Measurements from ENCODE around the gene SASH1.

SASH1 gene

DNA sequence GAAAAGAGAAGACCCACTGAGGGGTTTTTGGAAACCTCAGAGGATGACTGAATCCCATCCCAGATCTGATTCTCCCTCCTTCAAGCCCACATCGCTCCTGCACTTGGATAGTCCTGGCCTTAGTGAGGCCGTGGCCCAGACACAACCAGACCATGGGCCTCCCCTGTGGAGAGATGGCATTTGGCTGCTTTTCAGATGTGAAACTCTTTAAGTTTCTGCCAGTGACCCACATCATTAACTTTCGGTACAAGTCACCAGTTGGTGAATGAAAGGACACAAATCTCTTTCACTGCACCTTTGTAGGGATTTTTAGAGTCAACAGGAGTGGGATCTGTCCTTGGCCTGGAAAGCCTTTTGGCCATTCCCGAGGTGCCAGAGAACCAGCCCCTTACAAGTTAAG is 116.6 kb downstream of the SASH1 start:
- H2BK12ac ChIP-seq (ENCODE audit: low read length), result no peak overlapping the region
- no peak overlapping the region for H2BK120ac ChIP-seq (ENCODE audit: low read depth, low read length)
- no CpG with 5 or more reads among the region's 4 CpGs for WGBS, 2 donors (ENCODE audit: extremely low coverage in 2 of 2, insufficient read length in 2 of 2, insufficient replicate concordance in 1 of 2)

DNA sequence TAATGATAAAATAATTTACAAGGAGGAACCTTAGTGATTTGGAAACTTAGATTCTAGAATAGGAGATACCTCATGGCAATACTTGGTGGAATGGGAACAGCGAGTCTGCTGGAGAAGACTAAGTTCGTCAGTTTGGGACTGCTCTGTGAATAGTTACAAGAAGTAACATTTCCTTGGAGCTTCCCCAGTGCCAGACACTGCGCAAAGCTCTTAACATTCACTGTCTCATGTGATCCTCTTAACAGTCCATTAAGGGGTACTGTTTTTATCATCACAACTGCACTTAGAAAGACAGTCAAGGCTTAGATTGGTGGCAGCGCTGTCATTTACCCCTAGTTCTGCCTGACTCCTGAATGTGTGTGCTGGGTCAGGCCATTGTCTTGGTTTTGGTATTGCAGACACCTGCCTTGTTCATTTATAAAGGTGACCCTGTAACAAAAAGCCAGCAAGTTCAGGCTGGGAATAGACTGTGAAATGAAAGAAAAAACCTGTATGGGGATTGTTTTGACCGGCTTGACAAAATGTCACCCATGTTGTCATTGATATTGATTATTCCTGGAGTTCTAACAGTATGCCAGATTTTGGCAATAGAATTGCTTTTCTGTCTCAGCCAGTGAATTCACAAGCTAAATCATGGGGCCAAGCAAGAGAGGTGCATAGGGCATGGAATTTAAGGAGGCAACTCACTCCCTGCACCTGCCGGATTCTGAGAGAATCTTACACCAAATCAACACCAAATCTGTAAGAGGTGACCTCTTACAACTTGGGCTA is 118.4 kb downstream of the SASH1 start:
- no peak overlapping the region for H2AFZ ChIP-seq (ENCODE audit: low read length)
- no peak overlapping the region for H2BK120ac ChIP-seq (ENCODE audit: low read depth, low read length)
- H3K79me1 ChIP-seq (ENCODE audit: low read depth, low read length), result no peaks in the 10 kb centered on the region
- no peak overlapping the region for H3K27ac ChIP-seq (replicated peaks; ENCODE audit: low read length)
- H3K36me3 ChIP-seq (replicated peaks in 1 of 2; ENCODE audit: control insufficient read depth in 2 of 2, insufficient read depth in 2 of 2, low read length in 2 of 2), result no peaks in the 10 kb centered on the region
- H2AK5ac ChIP-seq (ENCODE audit: low read depth, low read length), result no peak overlapping the region
- no peak overlapping the region for H3K4ac ChIP-seq (ENCODE audit: low read length)
- H4K8ac ChIP-seq (ENCODE audit: low read depth, low read length), result no peak overlapping the region
- H2BK15ac ChIP-seq (ENCODE audit: low read length), result no peak overlapping the region
- no peak for DNase-seq (ENCODE audit: low spot score)
- H3K27me3 ChIP-seq (ENCODE audit: control insufficient read depth in 3 of 3, insufficient read depth in 3 of 3, low read depth in 1 of 3, low read length in 3 of 3), result no peaks in the 10 kb centered on the region
- no peak overlapping the region for H3K9ac ChIP-seq (ENCODE audit: low read depth, low read length, poor library complexity)
- H3K4me2 ChIP-seq (ENCODE audit: insufficient read depth, low read length, poor library complexity, severe bottlenecking), result no peak overlapping the region
- no peak overlapping the region for H3K18ac ChIP-seq (ENCODE audit: low read length)
- H2BK12ac ChIP-seq (ENCODE audit: low read length), result no peak overlapping the region
- H3K14ac ChIP-seq (ENCODE audit: low read length), result no peak overlapping the region
- WGBS, 2 donors (ENCODE audit: extremely low coverage in 2 of 2, insufficient read length in 2 of 2, insufficient replicate concordance in 1 of 2), result no CpG with 5 or more reads among the region's 6 CpGs
- peaks cover 4 to 6% of the 10 kb centered on the region in 2 donors for H3K4me1 ChIP-seq (ENCODE audit: control insufficient read depth in 2 of 2, insufficient read depth in 1 of 2, low read depth in 1 of 2, low read length in 2 of 2)
- no peak overlapping the region for H2BK5ac ChIP-seq (ENCODE audit: low read length)
- H3K4me3 ChIP-seq (ENCODE audit: low read length in 2 of 2), result no peak overlapping the region
- no peaks in the 10 kb centered on the region for H3K9me3 ChIP-seq (replicated peaks in 1 of 2; ENCODE audit: control insufficient read depth in 2 of 2, insufficient read depth in 1 of 2, low read depth in 1 of 2, low read length in 2 of 2)
- no peak overlapping the region for H4K91ac ChIP-seq (ENCODE audit: low read depth, low read length, poor library complexity)
- no peak overlapping the region for H3K23ac ChIP-seq (ENCODE audit: low read depth, low read length, poor library complexity)

More for the DNA sequence above, 116.6 kb downstream of the SASH1 start:
- no peaks in the 10 kb centered on the region for H3K9me3 ChIP-seq (replicated peaks in 1 of 2; ENCODE audit: control insufficient read depth in 2 of 2, insufficient read depth in 1 of 2, low read depth in 1 of 2, low read length in 2 of 2)
- H3K4me2 ChIP-seq (ENCODE audit: insufficient read depth, low read length, poor library complexity, severe bottlenecking), result no peak overlapping the region
- H3K36me3 ChIP-seq (replicated peaks in 1 of 2; ENCODE audit: control insufficient read depth in 2 of 2, insufficient read depth in 2 of 2, low read length in 2 of 2), result no peaks in the 10 kb centered on the region
- H3K27ac ChIP-seq (replicated peaks; ENCODE audit: low read length), result no peak overlapping the region
- no peak overlapping the region for H3K18ac ChIP-seq (ENCODE audit: low read length)
- no peak overlapping the region for H3K4me3 ChIP-seq (ENCODE audit: low read length in 2 of 2)
- no peaks in the 10 kb centered on the region for H3K79me1 ChIP-seq (ENCODE audit: low read depth, low read length)
- no peak for DNase-seq (ENCODE audit: low spot score)
- H4K91ac ChIP-seq (ENCODE audit: low read depth, low read length, poor library complexity), result no peak overlapping the region
- no peak overlapping the region for H3K23ac ChIP-seq (ENCODE audit: low read depth, low read length, poor library complexity)
- H2AFZ ChIP-seq (ENCODE audit: low read length), result no peak overlapping the region
- H2BK5ac ChIP-seq (ENCODE audit: low read length), result no peak overlapping the region
- no peak overlapping the region for H2BK15ac ChIP-seq (ENCODE audit: low read length)
- no peak overlapping the region for H2AK5ac ChIP-seq (ENCODE audit: low read depth, low read length)
- H3K9ac ChIP-seq (ENCODE audit: low read depth, low read length, poor library complexity), result no peak overlapping the region
- no peak overlapping the region for H4K8ac ChIP-seq (ENCODE audit: low read depth, low read length)
- H3K4ac ChIP-seq (ENCODE audit: low read length), result no peak overlapping the region
- peaks cover 12 to 23% of the 10 kb centered on the region in 2 donors for H3K4me1 ChIP-seq (ENCODE audit: control insufficient read depth in 2 of 2, insufficient read depth in 1 of 2, low read depth in 1 of 2, low read length in 2 of 2)
- no peak overlapping the region for H3K14ac ChIP-seq (ENCODE audit: low read length)
- H3K27me3 ChIP-seq (ENCODE audit: control insufficient read depth in 3 of 3, insufficient read depth in 3 of 3, low read depth in 1 of 3, low read length in 3 of 3), result no peaks in the 10 kb centered on the region

DNA sequence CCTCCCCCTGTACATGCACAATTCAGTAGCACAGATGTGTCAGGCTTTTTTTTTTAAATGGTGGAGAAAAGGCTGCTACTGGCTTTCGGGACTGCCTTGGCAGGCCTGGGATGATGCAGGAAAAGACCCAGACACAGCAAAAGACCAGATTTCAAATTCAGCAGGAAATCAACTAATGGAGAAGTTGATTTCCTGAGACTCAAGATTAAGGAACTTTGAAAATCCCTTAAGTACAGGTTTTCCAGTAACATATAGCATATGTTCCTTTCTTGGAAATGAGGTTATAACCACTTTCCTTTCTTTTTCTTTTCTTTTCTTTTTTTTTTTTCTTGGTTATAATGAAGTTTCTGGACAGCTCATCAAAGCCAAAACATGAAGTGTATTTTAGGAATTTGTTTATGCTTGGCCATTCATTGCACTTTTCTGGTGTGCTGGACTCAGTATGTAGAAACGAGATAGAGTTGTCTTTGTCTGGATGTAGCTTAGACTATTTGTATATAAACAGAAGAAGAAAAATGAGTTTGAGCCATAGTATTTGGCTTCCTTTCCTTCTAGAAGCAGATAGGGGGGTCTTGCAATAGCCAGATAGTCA is 119.4 kb downstream of the SASH1 start:
- Histone ChIP-seq H4K8ac (ENCODE audit: low read depth, low read length) (no peak overlapping the region), H2BK5ac (ENCODE audit: low read length) (no peak overlapping the region), H2AK5ac (ENCODE audit: low read depth, low read length) (no peak overlapping the region), H3K27me3 (ENCODE audit: control insufficient read depth in 3 of 3, insufficient read depth in 3 of 3, low read depth in 1 of 3, low read length in 3 of 3) (no peaks in the 10 kb centered on the region), H3K9ac (ENCODE audit: low read depth, low read length, poor library complexity) (no peak overlapping the region), H2AFZ (ENCODE audit: low read length) (no peak overlapping the region), H4K91ac (ENCODE audit: low read depth, low read length, poor library complexity) (no peak overlapping the region), H3K9me3 (replicated peaks in 1 of 2; ENCODE audit: control insufficient read depth in 2 of 2, insufficient read depth in 1 of 2, low read depth in 1 of 2, low read length in 2 of 2) (no peaks in the 10 kb centered on the region), H3K4ac (ENCODE audit: low read length) (no peak overlapping the region), H3K27ac (replicated peaks; ENCODE audit: low read length) (no peak overlapping the region), H3K4me3 (ENCODE audit: low read length in 2 of 2) (no peak overlapping the region), H3K4me1 (ENCODE audit: control insufficient read depth in 2 of 2, insufficient read depth in 1 of 2, low read depth in 1 of 2, low read length in 2 of 2) (peaks cover 2 to 6% of the 10 kb centered on the region in 2 donors), H3K4me2 (ENCODE audit: insufficient read depth, low read length, poor library complexity, severe bottlenecking) (no peak overlapping the region), H3K79me1 (ENCODE audit: low read depth, low read length) (no peaks in the 10 kb centered on the region), H2BK12ac (ENCODE audit: low read length) (no peak overlapping the region), H2BK120ac (ENCODE audit: low read depth, low read length) (no peak overlapping the region), H3K14ac (ENCODE audit: low read length) (no peak overlapping the region), H3K36me3 (replicated peaks in 1 of 2; ENCODE audit: control insufficient read depth in 2 of 2, insufficient read depth in 2 of 2, low read length in 2 of 2) (no peaks in the 10 kb centered on the region), H3K23ac (ENCODE audit: low read depth, low read length, poor library complexity) (no peak overlapping the region), H3K18ac (ENCODE audit: low read length) (no peak overlapping the region), H2BK15ac (ENCODE audit: low read length) (no peak overlapping the region)
- DNase-seq (ENCODE audit: low spot score), result no peak
- no CpG with 5 or more reads among the region's 2 CpGs for WGBS, 2 donors (ENCODE audit: extremely low coverage in 2 of 2, insufficient read length in 2 of 2, insufficient replicate concordance in 1 of 2)

DNA sequence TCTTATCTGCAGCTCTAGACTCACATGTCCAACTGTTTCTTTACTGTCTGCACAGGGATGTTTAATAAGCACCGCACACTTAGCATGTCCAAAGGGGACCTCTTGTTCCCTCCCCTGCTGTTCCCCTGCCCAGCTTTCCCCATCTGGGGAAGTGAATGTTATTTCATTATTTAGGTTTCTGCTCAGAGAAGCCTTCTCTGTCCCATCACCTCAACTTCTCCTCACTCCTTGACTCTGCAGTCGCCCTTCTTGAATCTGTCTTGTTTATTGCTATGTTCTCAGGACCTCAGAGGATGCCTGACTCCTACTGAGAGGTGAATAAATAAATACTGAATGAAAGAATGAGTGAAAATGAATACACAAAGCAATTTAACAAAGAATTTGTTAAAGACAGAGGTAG is 121.0 kb downstream of the SASH1 start:
- no peak overlapping the region for H3K18ac ChIP-seq (ENCODE audit: low read length)
- no peak overlapping the region for H3K4me2 ChIP-seq (ENCODE audit: insufficient read depth, low read length, poor library complexity, severe bottlenecking)
- no peak overlapping the region for H3K23ac ChIP-seq (ENCODE audit: low read depth, low read length, poor library complexity)
- no peak overlapping the region for H3K4ac ChIP-seq (ENCODE audit: low read length)
- WGBS, 2 donors (ENCODE audit: extremely low coverage in 2 of 2, insufficient read length in 2 of 2, insufficient replicate concordance in 1 of 2), result no CpG with 5 or more reads among the region's 2 CpGs
- no peak overlapping the region for H4K8ac ChIP-seq (ENCODE audit: low read depth, low read length)
- H3K36me3 ChIP-seq (replicated peaks in 1 of 2; ENCODE audit: control insufficient read depth in 2 of 2, insufficient read depth in 2 of 2, low read length in 2 of 2), result no peaks in the 10 kb centered on the region
- no peak overlapping the region for H2BK12ac ChIP-seq (ENCODE audit: low read length)
- no peaks in the 10 kb centered on the region for H3K9me3 ChIP-seq (replicated peaks in 1 of 2; ENCODE audit: control insufficient read depth in 2 of 2, insufficient read depth in 1 of 2, low read depth in 1 of 2, low read length in 2 of 2)
- H4K91ac ChIP-seq (ENCODE audit: low read depth, low read length, poor library complexity), result no peak overlapping the region
- H3K27ac ChIP-seq (replicated peaks; ENCODE audit: low read length), result no peak overlapping the region
- H2BK15ac ChIP-seq (ENCODE audit: low read length), result no peak overlapping the region
- no peak for DNase-seq (ENCODE audit: low spot score)
- no peak overlapping the region for H2AFZ ChIP-seq (ENCODE audit: low read length)
- no peak overlapping the region for H2BK120ac ChIP-seq (ENCODE audit: low read depth, low read length)
- no peak overlapping the region for H2AK5ac ChIP-seq (ENCODE audit: low read depth, low read length)
- no peaks in the 10 kb centered on the region for H3K27me3 ChIP-seq (ENCODE audit: control insufficient read depth in 3 of 3, insufficient read depth in 3 of 3, low read depth in 1 of 3, low read length in 3 of 3)
- H3K4me3 ChIP-seq (ENCODE audit: low read length in 2 of 2), result no peak overlapping the region
- H3K9ac ChIP-seq (ENCODE audit: low read depth, low read length, poor library complexity), result no peak overlapping the region
- peaks cover 2 to 6% of the 10 kb centered on the region in 2 donors for H3K4me1 ChIP-seq (ENCODE audit: control insufficient read depth in 2 of 2, insufficient read depth in 1 of 2, low read depth in 1 of 2, low read length in 2 of 2)
- no peaks in the 10 kb centered on the region for H3K79me1 ChIP-seq (ENCODE audit: low read depth, low read length)
- no peak overlapping the region for H3K14ac ChIP-seq (ENCODE audit: low read length)
- H2BK5ac ChIP-seq (ENCODE audit: low read length), result no peak overlapping the region
